ENCODE results near the gene SLITRK3.

- TF ChIP-seq, protein P1, sequence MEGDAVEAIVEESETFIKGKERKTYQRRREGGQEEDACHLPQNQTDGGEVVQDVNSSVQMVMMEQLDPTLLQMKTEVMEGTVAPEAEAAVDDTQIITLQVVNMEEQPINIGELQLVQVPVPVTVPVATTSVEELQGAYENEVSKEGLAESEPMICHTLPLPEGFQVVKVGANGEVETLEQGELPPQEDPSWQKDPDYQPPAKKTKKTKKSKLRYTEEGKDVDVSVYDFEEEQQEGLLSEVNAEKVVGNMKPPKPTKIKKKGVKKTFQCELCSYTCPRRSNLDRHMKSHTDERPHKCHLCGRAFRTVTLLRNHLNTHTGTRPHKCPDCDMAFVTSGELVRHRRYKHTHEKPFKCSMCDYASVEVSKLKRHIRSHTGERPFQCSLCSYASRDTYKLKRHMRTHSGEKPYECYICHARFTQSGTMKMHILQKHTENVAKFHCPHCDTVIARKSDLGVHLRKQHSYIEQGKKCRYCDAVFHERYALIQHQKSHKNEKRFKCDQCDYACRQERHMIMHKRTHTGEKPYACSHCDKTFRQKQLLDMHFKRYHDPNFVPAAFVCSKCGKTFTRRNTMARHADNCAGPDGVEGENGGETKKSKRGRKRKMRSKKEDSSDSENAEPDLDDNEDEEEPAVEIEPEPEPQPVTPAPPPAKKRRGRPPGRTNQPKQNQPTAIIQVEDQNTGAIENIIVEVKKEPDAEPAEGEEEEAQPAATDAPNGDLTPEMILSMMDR (IDR thresholded peaks at IDR 0.05): no peak
- no peak for TF ChIP-seq POLR2A (IDR thresholded peaks at IDR 0.05)
Observed at GRCh38 chr3:165192610-165193192, 3.5 kb downstream of the SLITRK3 start.
